Measurements from ENCODE around the gene NEDD8.

DNA sequence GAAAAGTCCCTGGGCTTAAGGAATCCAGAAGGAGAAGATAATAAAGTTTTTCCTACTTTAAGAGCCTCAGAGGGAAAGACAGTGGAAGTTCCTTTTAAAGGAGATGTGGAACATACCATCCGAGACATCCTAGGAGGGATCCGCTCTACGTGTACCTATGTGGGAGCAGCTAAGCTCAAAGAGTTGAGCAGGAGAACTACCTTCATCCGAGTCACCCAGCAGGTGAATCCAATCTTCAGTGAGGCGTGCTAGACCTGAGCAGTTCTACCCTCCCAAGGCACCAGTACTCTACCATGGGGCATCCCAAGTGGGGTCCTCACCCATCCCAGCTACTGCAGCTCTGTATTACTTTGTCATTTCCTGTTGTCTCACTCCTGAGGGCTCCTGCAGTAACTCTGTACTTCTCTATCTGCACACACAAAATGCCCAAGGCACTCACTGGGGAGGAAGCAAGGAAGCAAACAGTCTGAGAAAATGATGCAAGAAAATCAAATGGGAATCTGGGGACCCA lies 6.4 kb upstream of the NEDD8 start:
- TF ChIP-seq, protein P1, sequence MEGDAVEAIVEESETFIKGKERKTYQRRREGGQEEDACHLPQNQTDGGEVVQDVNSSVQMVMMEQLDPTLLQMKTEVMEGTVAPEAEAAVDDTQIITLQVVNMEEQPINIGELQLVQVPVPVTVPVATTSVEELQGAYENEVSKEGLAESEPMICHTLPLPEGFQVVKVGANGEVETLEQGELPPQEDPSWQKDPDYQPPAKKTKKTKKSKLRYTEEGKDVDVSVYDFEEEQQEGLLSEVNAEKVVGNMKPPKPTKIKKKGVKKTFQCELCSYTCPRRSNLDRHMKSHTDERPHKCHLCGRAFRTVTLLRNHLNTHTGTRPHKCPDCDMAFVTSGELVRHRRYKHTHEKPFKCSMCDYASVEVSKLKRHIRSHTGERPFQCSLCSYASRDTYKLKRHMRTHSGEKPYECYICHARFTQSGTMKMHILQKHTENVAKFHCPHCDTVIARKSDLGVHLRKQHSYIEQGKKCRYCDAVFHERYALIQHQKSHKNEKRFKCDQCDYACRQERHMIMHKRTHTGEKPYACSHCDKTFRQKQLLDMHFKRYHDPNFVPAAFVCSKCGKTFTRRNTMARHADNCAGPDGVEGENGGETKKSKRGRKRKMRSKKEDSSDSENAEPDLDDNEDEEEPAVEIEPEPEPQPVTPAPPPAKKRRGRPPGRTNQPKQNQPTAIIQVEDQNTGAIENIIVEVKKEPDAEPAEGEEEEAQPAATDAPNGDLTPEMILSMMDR (IDR thresholded peaks at IDR 0.05), result no peak
- TF ChIP-seq POLR2A (IDR thresholded peaks at IDR 0.05) (no peak), EP300 (IDR thresholded peaks at IDR 0.05) (no peak)
